DOHH2 (cell line): ENCODE data around the gene APOBEC2.

Experiments used
- H3F3A ChIP-seq: fragments of 200-600 bp; sonication (generic), shearing (Covaris generic); 2 replicates; pipeline ENCODE4 v1.6.0; 2016; ENCODE audit warnings: antibody characterized with exemption, mild to moderate bottlenecking; ENCODE audit not compliant: control insufficient read depth, insufficient read depth
- H3K27ac ChIP-seq: fragments of 200-600 bp; sonication (generic); 2 replicates; pipeline ENCODE4 v1.5.1; 2014; ENCODE audit warnings: low read depth, mild to moderate bottlenecking, low read length, moderate library complexity
- H3K27me3 ChIP-seq: fragments of 200-600 bp; sonication (generic); 2 replicates; pipeline ENCODE4 v1.6.1; 2014; ENCODE audit warnings: mild to moderate bottlenecking, low read length, mixed read lengths; ENCODE audit not compliant: control insufficient read depth
- H3K36me3 ChIP-seq: fragments of 200-600 bp; sonication (generic); 2 replicates; pipeline ENCODE4 v1.6.1; 2014; ENCODE audit warnings: mild to moderate bottlenecking, low read length, moderate library complexity, mixed read lengths; ENCODE audit not compliant: control insufficient read depth
- H3K4me1 ChIP-seq: fragments of 200-600 bp; sonication (generic); 2 replicates; pipeline ENCODE4 v1.6.1; 2014; ENCODE audit warnings: mild to moderate bottlenecking, low read length, mixed read lengths; ENCODE audit not compliant: control insufficient read depth
- H3K4me2 ChIP-seq: fragments of 200-600 bp; sonication (generic); 2 replicates; pipeline ENCODE4 v1.6.0; 2014; ENCODE audit warnings: mild to moderate bottlenecking, low read length, moderate library complexity
- H3K4me3 ChIP-seq: fragments of 200-600 bp; sonication (generic); 2 replicates; pipeline ENCODE4 v1.5.1; 2014; ENCODE audit warnings: mild to moderate bottlenecking, low read length, mixed read lengths
- H3K79me2 ChIP-seq: fragments of 200-600 bp; sonication (generic); 2 replicates; pipeline ENCODE4 v1.6.1; 2014; ENCODE audit warnings: mild to moderate bottlenecking, low read length, mixed read lengths; ENCODE audit not compliant: control insufficient read depth
- H3K9me2 ChIP-seq: fragments of 200-600 bp; sonication (generic); replicated peaks from 2 replicates; pipeline ENCODE4 v1.6.1; 2014; ENCODE audit warnings: mild to moderate bottlenecking, low read length, mixed read lengths; ENCODE audit not compliant: control insufficient read depth
- H3K9me3 ChIP-seq: fragments of 200-600 bp; sonication (generic); 2 replicates; pipeline ENCODE4 v1.6.1; 2014; ENCODE audit warnings: antibody characterized with exemption, low read length, mixed read lengths; ENCODE audit not compliant: control insufficient read depth, insufficient read depth
- H4K20me1 ChIP-seq: fragments of 200-600 bp; sonication (generic); 2 replicates; pipeline ENCODE4 v1.6.0; 2014; ENCODE audit warnings: low read depth, mild to moderate bottlenecking, antibody characterized with exemption, low read length, moderate library complexity; ENCODE audit not compliant: control insufficient read depth, insufficient read depth
- EZH2phosphoT487 ChIP-seq: fragments of 200-600 bp; sonication (generic); IDR thresholded peaks from 2 replicates; pipeline ENCODE4 v1.6.1; 2017; ENCODE audit warnings: borderline replicate concordance, mild to moderate bottlenecking, antibody characterized with exemption, low read length, moderate library complexity, mixed read lengths
- TF ChIP-seq, protein P1 (sequence below): fragments of 200-600 bp; sonication (generic); IDR thresholded peaks from one replicate; pipeline ENCODE4 v1.5.1; 2014; ENCODE audit warnings: antibody characterized with exemption, mild to moderate bottlenecking, low read depth, low read length; ENCODE audit not compliant: poor library complexity, severe bottlenecking

The APOBEC2 gene

DNA sequence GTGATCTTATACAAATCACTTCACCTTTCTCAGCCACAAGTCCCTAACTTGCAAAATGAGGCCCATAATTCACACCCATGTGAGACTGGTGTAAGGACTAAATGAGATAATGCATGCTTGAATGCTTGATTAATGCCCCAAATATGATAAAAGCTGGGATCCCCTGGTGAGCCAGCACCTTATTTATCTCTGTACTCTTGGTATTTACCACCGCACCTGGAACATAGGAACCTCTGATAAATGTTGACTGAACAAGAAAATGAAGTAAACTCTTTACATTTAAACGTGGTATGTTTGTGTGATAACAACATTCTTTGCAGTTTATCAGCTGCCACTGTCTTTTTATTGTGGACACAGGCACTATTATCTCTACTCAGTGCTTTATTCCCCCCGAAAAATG, 2.5 kb upstream of the APOBEC2 start:
- Histone ChIP-seq H3K9me3 (no peaks in the 10 kb centered on the region), H3K36me3 (no peaks in the 10 kb centered on the region), H4K20me1 (no peaks in the 10 kb centered on the region), H3K27me3 (no peaks in the 10 kb centered on the region), H3F3A (no peaks in the 10 kb centered on the region), H3K4me3 (no peak overlapping the region), H3K27ac (no peak overlapping the region), H3K4me2 (no peak overlapping the region), H3K4me1 (peaks cover 26% of the 10 kb centered on the region), H3K9me2 (no peaks in the 10 kb centered on the region), H3K79me2 (no peaks in the 10 kb centered on the region)
- no peak for TF ChIP-seq EZH2phosphoT487
- TF ChIP-seq, protein P1, sequence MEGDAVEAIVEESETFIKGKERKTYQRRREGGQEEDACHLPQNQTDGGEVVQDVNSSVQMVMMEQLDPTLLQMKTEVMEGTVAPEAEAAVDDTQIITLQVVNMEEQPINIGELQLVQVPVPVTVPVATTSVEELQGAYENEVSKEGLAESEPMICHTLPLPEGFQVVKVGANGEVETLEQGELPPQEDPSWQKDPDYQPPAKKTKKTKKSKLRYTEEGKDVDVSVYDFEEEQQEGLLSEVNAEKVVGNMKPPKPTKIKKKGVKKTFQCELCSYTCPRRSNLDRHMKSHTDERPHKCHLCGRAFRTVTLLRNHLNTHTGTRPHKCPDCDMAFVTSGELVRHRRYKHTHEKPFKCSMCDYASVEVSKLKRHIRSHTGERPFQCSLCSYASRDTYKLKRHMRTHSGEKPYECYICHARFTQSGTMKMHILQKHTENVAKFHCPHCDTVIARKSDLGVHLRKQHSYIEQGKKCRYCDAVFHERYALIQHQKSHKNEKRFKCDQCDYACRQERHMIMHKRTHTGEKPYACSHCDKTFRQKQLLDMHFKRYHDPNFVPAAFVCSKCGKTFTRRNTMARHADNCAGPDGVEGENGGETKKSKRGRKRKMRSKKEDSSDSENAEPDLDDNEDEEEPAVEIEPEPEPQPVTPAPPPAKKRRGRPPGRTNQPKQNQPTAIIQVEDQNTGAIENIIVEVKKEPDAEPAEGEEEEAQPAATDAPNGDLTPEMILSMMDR = no peak

DNA sequence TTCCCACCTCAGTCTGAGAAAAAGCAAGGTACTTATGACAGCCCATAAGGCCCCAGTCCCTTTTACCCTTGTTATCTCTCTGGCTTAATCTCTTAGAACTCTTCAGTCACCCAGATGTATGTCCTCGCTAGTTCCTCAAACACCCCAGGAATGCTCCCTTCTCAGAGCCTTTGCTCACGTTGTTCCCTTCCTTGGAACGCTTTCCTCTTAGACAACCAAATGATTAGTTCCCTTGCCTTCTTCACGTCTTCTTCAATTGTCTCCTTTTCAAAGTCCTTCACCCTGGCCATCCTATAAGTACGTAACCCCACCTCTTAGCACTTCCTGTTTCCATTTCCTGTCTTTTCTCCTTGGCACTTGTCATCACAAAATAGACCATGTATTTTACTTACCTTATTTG, 1.1 kb upstream of the APOBEC2 start:
- H3K9me2 ChIP-seq = no peaks in the 10 kb centered on the region
- peak overlapping the region; percentile 63 for H3K4me2 ChIP-seq
- no peaks in the 10 kb centered on the region for H4K20me1 ChIP-seq
- no peaks in the 10 kb centered on the region for H3K27me3 ChIP-seq
- H3K4me1 ChIP-seq = peaks cover 30% of the 10 kb centered on the region
- no peaks in the 10 kb centered on the region for H3K79me2 ChIP-seq
- no peaks in the 10 kb centered on the region for H3K36me3 ChIP-seq
- 0 out of 2 replicates have a peak overlapping the region, but pooled peaks have one; percentile 12 for H3K27ac ChIP-seq
- TF ChIP-seq EZH2phosphoT487 = no peak
- TF ChIP-seq, protein P1 = no peak
- peak overlapping the region; percentile 41 for H3K4me3 ChIP-seq
- no peaks in the 10 kb centered on the region for H3K9me3 ChIP-seq
- H3F3A ChIP-seq = no peaks in the 10 kb centered on the region

DNA sequence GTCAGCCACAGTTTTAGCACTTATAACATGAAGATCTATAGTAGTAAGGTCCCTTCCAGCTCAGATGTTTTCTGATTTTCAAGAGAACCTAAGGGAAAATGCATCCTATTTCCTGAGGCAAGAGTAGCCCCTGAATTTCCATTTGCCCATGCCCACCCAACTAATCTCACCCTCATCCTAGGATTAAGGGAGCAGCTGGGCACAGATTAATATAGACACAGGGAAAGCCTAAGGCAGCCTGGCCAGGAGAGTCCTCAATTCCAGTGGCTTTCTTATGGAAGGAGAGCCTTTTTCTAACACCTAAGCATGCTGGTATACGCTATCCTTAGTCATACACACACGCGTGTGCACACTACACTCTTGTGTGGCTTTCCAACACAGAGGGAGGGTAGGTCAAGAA, 1.5 kb downstream of the APOBEC2 start:
- H3K4me1 ChIP-seq = peaks cover 30% of the 10 kb centered on the region
- no peak overlapping the region for H3K4me2 ChIP-seq
- H3K36me3 ChIP-seq = no peaks in the 10 kb centered on the region
- H3K4me3 ChIP-seq = no peak overlapping the region
- no peak overlapping the region for H3K27ac ChIP-seq
- H4K20me1 ChIP-seq = no peaks in the 10 kb centered on the region
- no peak for TF ChIP-seq EZH2phosphoT487
- TF ChIP-seq, protein P1 = no peak
- no peaks in the 10 kb centered on the region for H3K79me2 ChIP-seq
- no peaks in the 10 kb centered on the region for H3F3A ChIP-seq
- no peaks in the 10 kb centered on the region for H3K9me3 ChIP-seq
- no peaks in the 10 kb centered on the region for H3K27me3 ChIP-seq
- no peaks in the 10 kb centered on the region for H3K9me2 ChIP-seq

DNA sequence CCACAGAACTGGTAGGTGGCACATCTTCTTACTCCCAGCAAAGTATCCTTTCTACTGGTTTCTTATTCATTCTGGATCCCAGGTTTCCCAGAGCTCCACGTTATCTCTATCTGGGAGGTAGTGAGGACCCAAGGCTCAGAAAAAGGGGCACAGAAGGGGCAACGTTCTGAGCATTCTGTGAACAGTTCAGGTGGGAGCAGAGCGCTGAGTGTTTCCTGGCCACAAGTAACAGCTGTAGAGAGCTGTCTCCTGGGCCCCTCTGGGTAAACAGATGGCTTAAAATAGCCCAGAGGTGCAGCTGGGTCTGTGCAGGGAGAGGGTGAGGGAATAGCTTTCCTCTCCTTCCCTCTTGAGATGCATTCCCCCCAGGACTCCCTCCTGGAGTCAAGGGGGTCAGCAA, 2.1 kb downstream of the APOBEC2 start:
- Histone ChIP-seq H3K4me2 (peak overlapping the region; percentile 50), H3K4me1 (peaks cover 30% of the 10 kb centered on the region), H3K27ac (no peak overlapping the region), H3K36me3 (no peaks in the 10 kb centered on the region), H4K20me1 (no peaks in the 10 kb centered on the region), H3K9me2 (no peaks in the 10 kb centered on the region), H3K27me3 (no peaks in the 10 kb centered on the region), H3K9me3 (no peaks in the 10 kb centered on the region), H3K79me2 (no peaks in the 10 kb centered on the region), H3K4me3 (peak overlapping the region; percentile 18; the same call in 1 of the 2 replicates), H3F3A (no peaks in the 10 kb centered on the region)
- TF ChIP-seq, protein P1 = no peak
- TF ChIP-seq EZH2phosphoT487 = no peak
